Retinal pigment epithelial cell (primary cell): ENCODE data around the gene TFPI.
"Not testable (repeated sequence)": the region's sequence is repeated elsewhere in the genome, so short reads cannot be mapped to it uniquely, and the experiment has no call there.

ENCODE experiments used
- DNase-seq: peaks from one replicate; pipeline ENCODE4 v3.0.0-alpha.2; 2010; ENCODE audit warnings: low read depth
- H3K4me3 ChIP-seq: 2 replicates; pipeline ENCODE4 v1.5.1; 2011; ENCODE audit warnings: mild to moderate bottlenecking, low read length, control low read depth, moderate library complexity
- CTCF ChIP-seq: conservative IDR thresholded peaks from 2 replicates; pipeline ENCODE4 v1.5.1; 2011; ENCODE audit warnings: low read depth, low read length, control low read depth, inconsistent platforms

Gene TFPI

GRCh38 chr2:187527262-187527661, 27.0 kb downstream of the TFPI start:
- no peak overlapping the region for H3K4me3 ChIP-seq
- TF ChIP-seq CTCF: no peak
- peak; percentile 62 for DNase-seq

GRCh38 chr2:187526792-187527191, 27.4 kb downstream of the TFPI start:
- no peak for DNase-seq
- no peak overlapping the region for H3K4me3 ChIP-seq
- TF ChIP-seq CTCF: no peak

DNA sequence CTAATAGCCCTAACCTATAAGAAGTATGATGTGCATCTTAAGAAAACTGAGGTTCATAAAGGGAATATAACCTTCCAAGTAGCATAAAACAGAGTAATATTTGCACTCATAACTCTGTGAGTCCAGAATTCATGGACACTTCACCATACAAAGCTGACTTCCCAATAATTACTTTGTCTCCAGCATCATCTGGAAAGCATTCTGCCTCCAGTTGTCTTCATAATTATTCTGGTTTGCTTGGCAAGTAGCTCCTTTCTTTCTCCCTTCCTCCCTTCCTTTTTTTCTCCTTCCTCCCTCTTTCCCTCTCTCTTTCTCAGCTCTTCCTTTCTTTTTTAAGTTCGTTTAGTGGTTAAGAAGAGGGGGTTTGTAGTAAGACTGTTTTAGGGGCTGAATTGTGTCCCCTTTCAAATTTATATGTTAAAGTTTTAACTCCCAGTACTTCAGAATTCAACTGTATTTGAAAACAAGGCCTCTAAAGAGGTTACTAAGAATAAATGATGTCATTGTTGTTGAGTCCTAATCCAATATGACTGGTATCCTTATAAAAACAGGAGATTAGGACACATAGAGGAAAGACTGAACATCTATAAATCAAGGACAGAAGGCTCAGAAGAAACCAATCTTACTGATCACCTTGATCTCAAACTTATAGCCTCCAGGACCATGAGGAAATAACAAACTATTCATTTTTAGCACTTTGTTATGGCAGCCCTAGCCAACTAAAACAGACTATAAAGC, 28.9 kb downstream of the TFPI start:
- DNase-seq: no peak
- H3K4me3 ChIP-seq: no peak overlapping the region
- no peak for TF ChIP-seq CTCF

GRCh38 chr2:187523325-187523724, 30.9 kb downstream of the TFPI start:
- TF ChIP-seq CTCF: no peak
- no peak overlapping the region for H3K4me3 ChIP-seq
- no peak for DNase-seq

GRCh38 chr2:187520121-187520624, 34.1 kb downstream of the TFPI start:
- TF ChIP-seq CTCF: no peak
- DNase-seq: no peak
- H3K4me3 ChIP-seq: no peak overlapping the region

DNA sequence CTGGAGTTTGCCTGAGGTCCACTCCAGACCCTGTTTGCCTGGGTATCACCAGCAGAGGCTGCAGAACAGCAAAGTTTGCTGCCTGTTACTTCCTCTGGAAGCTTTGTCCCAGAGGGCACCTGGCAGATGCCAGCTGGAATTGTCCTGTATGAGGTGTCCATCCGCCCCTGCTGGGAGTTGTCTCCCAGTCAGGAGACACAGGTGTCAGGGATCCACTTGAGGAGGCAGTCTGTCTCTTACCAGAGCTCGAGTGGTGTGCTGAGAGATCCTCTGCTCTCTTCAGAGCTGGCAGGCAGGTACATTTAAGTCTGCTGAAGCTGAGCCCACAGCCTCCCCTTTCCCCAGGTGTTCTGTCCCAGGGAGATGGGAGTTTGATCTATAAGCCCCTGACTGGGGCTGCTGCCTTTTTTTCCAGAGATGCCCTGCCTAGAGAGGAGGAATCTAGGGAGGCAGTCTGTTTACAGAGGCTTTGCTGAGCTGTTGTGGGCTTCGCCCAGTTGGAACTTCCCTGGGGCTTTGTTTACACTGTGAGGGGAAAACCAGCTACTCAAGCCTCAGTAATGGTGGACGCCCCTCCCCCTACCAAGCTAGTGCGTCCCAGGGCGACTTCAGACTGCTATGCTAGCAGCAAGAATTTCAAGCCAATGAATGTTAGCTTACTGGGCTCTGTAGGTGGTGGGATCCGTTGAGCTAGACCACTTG, 34.7 kb downstream of the TFPI start:
- no peak overlapping the region for H3K4me3 ChIP-seq
- TF ChIP-seq CTCF: no peak
- DNase-seq: no peak

- H3K4me3 ChIP-seq, DNase-seq: not testable (repeated sequence)
Observed at GRCh38 chr2:187517750-187518361, 36.4 kb downstream of the TFPI start.

DNA sequence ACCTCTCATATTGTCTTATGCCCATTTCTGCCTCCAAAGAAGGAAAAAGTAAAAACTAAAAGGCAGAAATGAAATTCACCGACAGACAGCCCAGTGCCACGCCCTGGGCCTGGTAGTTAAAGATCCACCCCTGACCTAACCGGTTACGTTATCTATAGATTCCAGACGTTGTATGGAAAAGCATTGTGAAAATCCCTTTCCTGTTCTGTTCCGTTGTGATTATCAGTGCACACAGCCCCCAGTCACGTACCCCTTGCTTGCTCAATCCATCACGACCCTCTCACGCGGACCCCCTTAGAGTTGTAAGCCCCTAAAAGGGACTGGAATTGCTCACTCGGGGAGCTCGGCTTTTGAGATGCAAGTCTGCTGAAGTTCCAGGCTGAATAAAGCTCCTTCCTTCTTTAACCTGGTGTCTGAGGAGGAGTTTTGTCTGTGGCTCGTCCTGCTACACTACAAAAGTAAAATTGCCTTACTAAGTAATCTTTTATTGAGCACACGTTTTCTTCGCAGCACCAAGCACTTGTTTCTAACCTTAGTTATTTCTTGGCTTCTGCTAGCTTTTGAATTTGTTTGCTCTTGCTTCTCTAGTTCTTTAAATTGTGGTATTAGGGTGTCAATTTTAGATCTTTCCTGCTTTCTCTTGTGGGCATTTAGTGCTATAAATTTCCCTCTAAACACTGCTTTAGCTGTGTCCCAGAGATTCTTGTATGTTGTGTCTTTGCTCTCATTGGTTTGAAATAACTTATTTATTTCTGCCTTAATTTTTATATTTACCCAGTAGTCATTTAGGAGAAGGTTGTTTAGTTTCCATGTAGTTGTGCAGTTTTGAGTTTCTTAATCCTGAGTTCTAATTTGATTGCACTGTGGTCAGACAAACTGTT, 37.4 kb downstream of the TFPI start:
- DNase-seq, H3K4me3 ChIP-seq: not testable (repeated sequence)
